Mesothelial cell of epicardium (in vitro differentiated cells): ENCODE measurements around the gene MRPL49. TPM values are rescaled to one million over a fixed set of nuclear protein-coding genes. Genes with fewer than 3 reads are reported as not detected.
A peak's percentile ranks its signal among the peaks of the same experiment; 100 is the strongest.

Experiments
- DNase-seq, 2 experiments: peaks; one replicate each; pipeline ENCODE4 v3.0.0; 2021; ENCODE audit warnings: low spot score in 2 of 2; ENCODE audit not compliant: unreplicated experiment in 2 of 2
- H3K27ac Mint-ChIP-seq: 2 replicates; pipeline ENCODE4 v1.8.0; 2021; ENCODE audit warnings: mixed read lengths
- H3K27me3 Mint-ChIP-seq: 2 replicates; pipeline ENCODE4 v1.8.0; 2021; ENCODE audit warnings: low read depth, mixed read lengths
- H3K36me3 Mint-ChIP-seq: 2 replicates; pipeline ENCODE4 v1.8.0; 2021; ENCODE audit warnings: mixed read lengths
- H3K4me1 Mint-ChIP-seq: 2 replicates; pipeline ENCODE4 v1.8.0; 2021; ENCODE audit warnings: mixed read lengths
- H3K4me3 Mint-ChIP-seq: 2 replicates; pipeline ENCODE4 v1.8.0; 2021; ENCODE audit warnings: mild to moderate bottlenecking, moderate library complexity, mixed read lengths
- H3K9me3 Mint-ChIP-seq: 2 replicates; pipeline ENCODE4 v1.8.0; 2021; ENCODE audit warnings: mixed read lengths
- CTCF ChIP-seq: fragments of 200-600 bp; sonication (generic); IDR thresholded peaks from one replicate; pipeline ENCODE4 v1.5.0; 2021; ENCODE audit warnings: antibody characterized with exemption; ENCODE audit not compliant: unreplicated experiment
- total RNA-seq: library from RNA; stranded (reverse); gene quantifications from 3 replicates; pipeline ENCODE4 v1.2.1, GENCODE V29; 2021

Gene MRPL49
- total RNA-seq, 1 donor from 2014 or later, result 41.3 TPM

GRCh38 chr11:65087216-65087615 lies 34.9 kb upstream of the MRPL49 start:
- DNase-seq, result no peak
- H3K9me3 Mint-ChIP-seq, result no peaks in the 10 kb centered on the region
- H3K4me1 Mint-ChIP-seq, result peaks cover 25% of the 10 kb centered on the region
- no peaks in the 10 kb centered on the region for H3K27me3 Mint-ChIP-seq
- H3K27ac Mint-ChIP-seq, result no peak overlapping the region
- no peak for TF ChIP-seq CTCF
- no peak overlapping the region for H3K4me3 Mint-ChIP-seq
- H3K36me3 Mint-ChIP-seq, result peaks cover 13% of the 10 kb centered on the region

- peaks cover 13% of the 10 kb centered on the region for H3K36me3 Mint-ChIP-seq
- peaks cover 22% of the 10 kb centered on the region for H3K4me1 Mint-ChIP-seq
- no peaks in the 10 kb centered on the region for H3K9me3 Mint-ChIP-seq
- no peak for TF ChIP-seq CTCF
- H3K4me3 Mint-ChIP-seq, result no peak overlapping the region
- DNase-seq, result no peak
- H3K27ac Mint-ChIP-seq, result no peak overlapping the region
- H3K27me3 Mint-ChIP-seq, result no peaks in the 10 kb centered on the region
These were observed 34.3 kb upstream of the MRPL49 start for GRCh38 chr11:65087827-65088226.

GRCh38 chr11:65089621-65090020 lies 32.5 kb upstream of the MRPL49 start:
- no peak for TF ChIP-seq CTCF
- Mint-ChIP-seq H3K4me3 (no peak overlapping the region), H3K36me3 (peaks cover 13% of the 10 kb centered on the region), H3K4me1 (peaks cover 8% of the 10 kb centered on the region), H3K9me3 (no peaks in the 10 kb centered on the region), H3K27ac (no peak overlapping the region), H3K27me3 (no peaks in the 10 kb centered on the region)
- DNase-seq, result no peak

GRCh38 chr11:65090628-65091027 lies 31.5 kb upstream of the MRPL49 start:
- no peak for TF ChIP-seq CTCF
- no peak for DNase-seq
- H3K27me3 Mint-ChIP-seq, result no peaks in the 10 kb centered on the region
- H3K4me3 Mint-ChIP-seq, result no peak overlapping the region
- peaks cover 2% of the 10 kb centered on the region for H3K4me1 Mint-ChIP-seq
- peaks cover 12% of the 10 kb centered on the region for H3K36me3 Mint-ChIP-seq
- no peak overlapping the region for H3K27ac Mint-ChIP-seq
- H3K9me3 Mint-ChIP-seq, result no peaks in the 10 kb centered on the region

GRCh38 chr11:65095427-65095826 lies 26.7 kb upstream of the MRPL49 start:
- no peaks in the 10 kb centered on the region for H3K9me3 Mint-ChIP-seq
- no peak for TF ChIP-seq CTCF
- H3K4me3 Mint-ChIP-seq, result peak overlapping the region; percentile 89
- H3K27ac Mint-ChIP-seq, result peak overlapping the region; percentile 98
- no peaks in the 10 kb centered on the region for H3K27me3 Mint-ChIP-seq
- H3K4me1 Mint-ChIP-seq, result peaks cover 8% of the 10 kb centered on the region
- no peaks in the 10 kb centered on the region for H3K36me3 Mint-ChIP-seq
- no peak for DNase-seq
